ENCODE measurements around the gene FRRS1.

- TF ChIP-seq POLR2A (IDR thresholded peaks at IDR 0.05) (no peak), CTCF (IDR thresholded peaks at IDR 0.05) (no peak)
Measured at GRCh38 chr1:99660496-99660895, 105.9 kb downstream of the FRRS1 start.

Measured in right lobe of liver (tissue), 4 donors.